WTC11 (cell line): ENCODE results near the gene CDC5L.

Experiments used
- CBFB ChIP-seq: sonication (generic); formaldehyde crosslinking; IDR thresholded peaks from 2 replicates; pipeline ENCODE4 v1.8.1; 2022; ENCODE audit warnings: mild to moderate bottlenecking, low read depth, missing genetic modification reagents
- FOXJ3 ChIP-seq: sonication (generic); formaldehyde crosslinking; IDR thresholded peaks from 2 replicates; pipeline ENCODE4 v1.9.0; 2021; ENCODE audit warnings: missing genetic modification reagents, mild to moderate bottlenecking, borderline replicate concordance
- RELA ChIP-seq: sonication (generic); formaldehyde crosslinking; IDR thresholded peaks from 2 replicates; pipeline ENCODE4 v1.8.1; 2022; ENCODE audit warnings: missing genetic modification reagents, mild to moderate bottlenecking, borderline replicate concordance
- RORB ChIP-seq: fragments of 250-450 bp; sonication (Bioruptor Pico); IDR thresholded peaks from 2 replicates; pipeline ENCODE4 v1.9.0; 2021; ENCODE audit warnings: mild to moderate bottlenecking
- SP1 ChIP-seq: sonication (generic); formaldehyde crosslinking; conservative IDR thresholded peaks from 2 replicates; pipeline ENCODE4 v1.8.1; 2022; ENCODE audit warnings: missing genetic modification reagents
- TEAD1 ChIP-seq: sonication (generic); formaldehyde crosslinking; IDR thresholded peaks from 2 replicates; pipeline ENCODE4 v1.8.0; 2022; ENCODE audit warnings: mild to moderate bottlenecking, missing genetic modification reagents
- TEAD4 ChIP-seq: sonication (generic); formaldehyde crosslinking; IDR thresholded peaks from 2 replicates; pipeline ENCODE4 v1.8.0; 2022; ENCODE audit warnings: mild to moderate bottlenecking, missing genetic modification reagents
- ZBTB21 ChIP-seq: sonication (generic); formaldehyde crosslinking; IDR thresholded peaks from 2 replicates; pipeline ENCODE4 v1.8.1; 2023; ENCODE audit warnings: mild to moderate bottlenecking, missing genetic modification reagents, borderline replicate concordance
- TF ChIP-seq, protein P1 (sequence below): fragments of 200-600 bp; IDR thresholded peaks from 2 replicates; pipeline ENCODE4 v1.8.0; 2022; ENCODE audit warnings: antibody characterized with exemption
- TF ChIP-seq, protein P2 (sequence below): sonication (generic); formaldehyde crosslinking; IDR thresholded peaks from 2 replicates; pipeline ENCODE4 v1.8.0; 2022; ENCODE audit warnings: mild to moderate bottlenecking, missing genetic modification reagents
- TF ChIP-seq, protein P3 (sequence below): sonication (generic); formaldehyde crosslinking; IDR thresholded peaks from 2 replicates; pipeline ENCODE4 v1.8.1; 2022; ENCODE audit warnings: low read depth, missing genetic modification reagents, borderline replicate concordance
- TF ChIP-seq, protein P4 (sequence below): sonication (generic); formaldehyde crosslinking; IDR thresholded peaks from 2 replicates; pipeline ENCODE4 v1.8.0; 2022; ENCODE audit warnings: mild to moderate bottlenecking, missing genetic modification reagents

DNA sequence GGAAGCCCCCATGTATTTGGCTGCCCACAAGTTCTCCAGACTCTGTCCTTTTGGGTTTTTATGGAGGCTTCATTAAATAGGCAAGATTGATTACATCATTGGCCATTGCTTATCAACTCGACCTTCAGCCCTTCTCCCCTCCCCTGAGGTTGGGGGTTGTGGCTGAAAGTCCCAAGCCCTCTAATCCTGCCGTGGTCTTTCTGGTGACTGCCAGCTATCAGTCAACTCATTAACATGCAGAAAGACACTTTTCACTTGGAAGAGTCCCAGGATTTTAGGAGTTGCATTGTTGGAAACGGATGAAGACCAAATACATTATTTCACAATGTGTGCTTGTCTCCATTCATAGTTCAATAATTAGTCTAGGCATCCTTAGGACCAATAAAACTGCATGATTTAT is 9.5 kb downstream of the CDC5L start:
- TF ChIP-seq, protein P1, sequence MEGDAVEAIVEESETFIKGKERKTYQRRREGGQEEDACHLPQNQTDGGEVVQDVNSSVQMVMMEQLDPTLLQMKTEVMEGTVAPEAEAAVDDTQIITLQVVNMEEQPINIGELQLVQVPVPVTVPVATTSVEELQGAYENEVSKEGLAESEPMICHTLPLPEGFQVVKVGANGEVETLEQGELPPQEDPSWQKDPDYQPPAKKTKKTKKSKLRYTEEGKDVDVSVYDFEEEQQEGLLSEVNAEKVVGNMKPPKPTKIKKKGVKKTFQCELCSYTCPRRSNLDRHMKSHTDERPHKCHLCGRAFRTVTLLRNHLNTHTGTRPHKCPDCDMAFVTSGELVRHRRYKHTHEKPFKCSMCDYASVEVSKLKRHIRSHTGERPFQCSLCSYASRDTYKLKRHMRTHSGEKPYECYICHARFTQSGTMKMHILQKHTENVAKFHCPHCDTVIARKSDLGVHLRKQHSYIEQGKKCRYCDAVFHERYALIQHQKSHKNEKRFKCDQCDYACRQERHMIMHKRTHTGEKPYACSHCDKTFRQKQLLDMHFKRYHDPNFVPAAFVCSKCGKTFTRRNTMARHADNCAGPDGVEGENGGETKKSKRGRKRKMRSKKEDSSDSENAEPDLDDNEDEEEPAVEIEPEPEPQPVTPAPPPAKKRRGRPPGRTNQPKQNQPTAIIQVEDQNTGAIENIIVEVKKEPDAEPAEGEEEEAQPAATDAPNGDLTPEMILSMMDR: no peak
- TF ChIP-seq FOXJ3 (CRISPR knock-in tag): no peak
- TF ChIP-seq ZBTB21 (CRISPR knock-in tag): no peak
- TF ChIP-seq, protein P2, sequence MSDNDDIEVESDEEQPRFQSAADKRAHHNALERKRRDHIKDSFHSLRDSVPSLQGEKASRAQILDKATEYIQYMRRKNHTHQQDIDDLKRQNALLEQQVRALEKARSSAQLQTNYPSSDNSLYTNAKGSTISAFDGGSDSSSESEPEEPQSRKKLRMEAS (CRISPR knock-in tag): no peak
- no peak for TF ChIP-seq CBFB (CRISPR knock-in tag)
- no peak for TF ChIP-seq RELA (CRISPR knock-in tag)
- TF ChIP-seq, protein P3, sequence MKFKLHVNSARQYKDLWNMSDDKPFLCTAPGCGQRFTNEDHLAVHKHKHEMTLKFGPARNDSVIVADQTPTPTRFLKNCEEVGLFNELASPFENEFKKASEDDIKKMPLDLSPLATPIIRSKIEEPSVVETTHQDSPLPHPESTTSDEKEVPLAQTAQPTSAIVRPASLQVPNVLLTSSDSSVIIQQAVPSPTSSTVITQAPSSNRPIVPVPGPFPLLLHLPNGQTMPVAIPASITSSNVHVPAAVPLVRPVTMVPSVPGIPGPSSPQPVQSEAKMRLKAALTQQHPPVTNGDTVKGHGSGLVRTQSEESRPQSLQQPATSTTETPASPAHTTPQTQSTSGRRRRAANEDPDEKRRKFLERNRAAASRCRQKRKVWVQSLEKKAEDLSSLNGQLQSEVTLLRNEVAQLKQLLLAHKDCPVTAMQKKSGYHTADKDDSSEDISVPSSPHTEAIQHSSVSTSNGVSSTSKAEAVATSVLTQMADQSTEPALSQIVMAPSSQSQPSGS (CRISPR knock-in tag): no peak
- TF ChIP-seq TEAD1 (CRISPR knock-in tag): no peak
- TF ChIP-seq TEAD4: no peak
- TF ChIP-seq, protein P4, sequence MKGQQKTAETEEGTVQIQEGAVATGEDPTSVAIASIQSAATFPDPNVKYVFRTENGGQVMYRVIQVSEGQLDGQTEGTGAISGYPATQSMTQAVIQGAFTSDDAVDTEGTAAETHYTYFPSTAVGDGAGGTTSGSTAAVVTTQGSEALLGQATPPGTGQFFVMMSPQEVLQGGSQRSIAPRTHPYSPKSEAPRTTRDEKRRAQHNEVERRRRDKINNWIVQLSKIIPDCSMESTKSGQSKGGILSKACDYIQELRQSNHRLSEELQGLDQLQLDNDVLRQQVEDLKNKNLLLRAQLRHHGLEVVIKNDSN (CRISPR knock-in tag): no peak
- TF ChIP-seq SP1 (CRISPR knock-in tag): no peak
- TF ChIP-seq RORB (CRISPR knock-in tag): no peak
